ENCODE results near the gene UBA52. TPM values are rescaled to one million over a fixed set of nuclear protein-coding genes. Genes with fewer than 3 reads are reported as not detected.
"Not testable (repeated sequence)": the region's sequence is repeated elsewhere in the genome, so short reads cannot be mapped to it uniquely, and the experiment has no call there.

Gene UBA52
- total RNA-seq, 1 donor: 1,539 TPM

DNA sequence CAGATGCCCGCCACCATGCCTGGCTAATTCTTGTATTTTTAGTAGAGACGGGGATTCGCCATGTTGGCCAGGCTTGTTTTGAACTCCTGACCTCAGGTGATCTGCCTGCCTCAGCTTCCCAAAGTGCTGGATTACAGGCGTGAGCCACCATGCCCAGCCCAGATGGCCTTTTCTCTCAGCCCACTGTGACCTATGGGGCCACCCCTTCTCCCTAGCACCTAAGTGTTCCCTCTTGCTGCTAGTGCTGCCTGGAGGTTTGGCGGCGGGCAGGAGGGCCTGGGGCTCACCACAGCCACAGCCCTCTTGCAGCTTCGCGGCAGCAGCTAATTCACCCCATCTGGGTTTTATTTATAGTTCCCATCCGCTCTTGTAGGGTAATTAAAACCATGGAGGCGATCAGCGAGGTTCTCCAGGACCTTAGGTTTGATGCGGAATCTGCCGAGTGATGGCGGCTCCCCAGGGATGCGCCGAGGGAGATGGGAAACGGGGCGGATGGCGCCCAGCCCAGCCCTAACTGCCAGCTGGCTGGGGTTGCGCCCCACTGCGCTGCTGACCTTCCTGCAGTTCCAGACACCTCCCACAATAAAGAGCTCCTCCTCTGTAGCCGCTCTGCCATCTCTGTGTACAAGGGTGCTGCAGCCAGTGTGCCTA lies 20.2 kb downstream of the UBA52 start:
- no peak for DNase-seq (ENCODE audit: low read depth in 2 of 3, low spot score in 2 of 3)

DNA sequence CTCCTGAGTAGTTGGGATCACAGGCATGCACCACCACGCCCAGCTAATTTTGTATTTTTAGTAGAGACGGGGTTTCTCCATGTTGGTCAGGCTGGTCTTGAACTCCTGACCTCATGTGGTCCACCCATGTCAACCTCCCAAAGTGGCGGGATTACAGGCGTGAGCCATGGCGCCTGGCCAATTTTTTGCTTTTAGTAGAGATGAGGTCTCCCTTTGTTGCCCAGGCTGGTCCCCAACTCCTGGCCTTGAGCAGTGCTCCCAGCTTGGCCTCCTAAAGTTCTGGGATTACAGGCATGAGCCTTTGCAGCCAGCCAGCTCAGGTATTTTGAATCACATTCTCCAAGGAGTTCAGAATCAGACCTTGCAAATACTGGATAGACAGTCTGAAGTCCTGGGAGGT lies 21.1 kb downstream of the UBA52 start:
- DNase-seq (ENCODE audit: low read depth in 2 of 3, low spot score in 2 of 3): not testable (repeated sequence)

DNA sequence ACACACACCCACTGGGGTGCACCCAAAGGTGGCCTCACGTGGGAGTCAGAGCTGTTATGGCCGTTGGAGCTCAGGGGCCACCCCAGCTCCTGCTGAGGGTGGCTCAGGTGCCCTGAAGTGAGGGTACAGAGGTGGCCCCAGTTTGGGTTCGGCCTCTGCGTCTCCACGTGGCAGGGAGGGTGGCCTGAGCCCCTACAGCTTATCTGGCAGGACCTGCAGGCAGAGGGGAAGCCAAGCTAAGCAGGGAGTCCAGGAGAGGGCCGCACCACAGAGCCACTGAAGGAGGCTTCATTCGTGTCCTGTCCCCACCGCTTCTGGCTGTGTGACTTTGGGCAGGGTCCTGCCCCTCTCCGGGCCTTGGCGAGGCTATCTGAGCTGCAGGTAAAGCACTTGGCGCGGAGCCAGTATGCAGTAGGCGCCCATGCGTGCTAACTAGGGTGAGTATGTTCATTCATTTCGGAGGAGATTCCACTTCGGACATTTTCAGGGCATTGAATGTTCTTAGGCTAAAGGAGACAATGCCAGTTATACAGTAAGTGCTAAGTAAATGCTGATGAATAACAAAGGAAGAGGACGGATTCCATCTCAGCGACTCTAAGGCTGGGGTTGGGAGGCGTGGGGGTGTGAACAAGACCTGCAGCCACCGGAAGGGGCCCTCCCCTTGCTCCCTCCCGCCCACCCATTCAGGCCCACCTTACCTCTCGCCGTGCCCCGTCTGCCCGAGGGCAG lies 21.9 kb downstream of the UBA52 start:
- DNase-seq (ENCODE audit: low read depth in 2 of 3, low spot score in 2 of 3): no peak

DNA sequence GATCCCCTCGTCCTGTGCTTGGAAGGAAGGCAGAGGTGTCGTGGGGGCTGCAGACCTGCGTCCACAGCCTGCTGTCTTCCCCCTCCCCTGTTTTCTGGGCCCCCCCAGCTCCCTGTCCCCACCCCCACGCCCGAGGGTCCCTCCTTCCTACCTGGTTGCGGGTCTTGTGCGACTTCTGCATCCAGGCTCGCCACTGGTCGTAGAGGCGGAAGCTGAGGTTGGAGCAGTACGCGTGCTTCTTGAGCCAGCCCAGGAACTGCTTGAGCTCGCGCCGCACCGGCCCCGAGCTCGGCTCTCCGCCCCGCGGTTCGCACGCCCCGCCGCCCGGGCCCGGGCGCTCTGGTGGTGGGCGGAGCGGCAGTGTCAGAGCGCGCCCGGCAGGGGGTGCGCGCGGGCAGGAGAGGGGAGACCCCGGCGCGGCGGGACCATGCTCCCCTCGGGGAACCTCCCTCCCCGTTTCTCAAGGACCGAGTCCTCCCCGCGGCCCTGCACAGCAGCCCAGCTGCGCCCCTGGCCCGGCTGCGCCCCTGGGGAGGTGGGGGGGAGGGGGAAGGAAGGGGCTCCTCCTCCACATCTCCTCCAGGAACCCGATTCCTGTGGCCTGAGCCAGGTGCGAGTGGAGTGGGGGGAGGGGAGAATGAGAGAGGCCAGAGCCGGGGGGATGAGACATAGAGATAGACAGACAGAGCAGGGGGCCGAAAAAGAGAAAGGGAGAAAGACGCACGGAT lies 22.6 kb downstream of the UBA52 start:
- DNase-seq (ENCODE audit: low read depth in 2 of 3, low spot score in 2 of 3): peak; percentile 66 to 84 (median 81)

DNA sequence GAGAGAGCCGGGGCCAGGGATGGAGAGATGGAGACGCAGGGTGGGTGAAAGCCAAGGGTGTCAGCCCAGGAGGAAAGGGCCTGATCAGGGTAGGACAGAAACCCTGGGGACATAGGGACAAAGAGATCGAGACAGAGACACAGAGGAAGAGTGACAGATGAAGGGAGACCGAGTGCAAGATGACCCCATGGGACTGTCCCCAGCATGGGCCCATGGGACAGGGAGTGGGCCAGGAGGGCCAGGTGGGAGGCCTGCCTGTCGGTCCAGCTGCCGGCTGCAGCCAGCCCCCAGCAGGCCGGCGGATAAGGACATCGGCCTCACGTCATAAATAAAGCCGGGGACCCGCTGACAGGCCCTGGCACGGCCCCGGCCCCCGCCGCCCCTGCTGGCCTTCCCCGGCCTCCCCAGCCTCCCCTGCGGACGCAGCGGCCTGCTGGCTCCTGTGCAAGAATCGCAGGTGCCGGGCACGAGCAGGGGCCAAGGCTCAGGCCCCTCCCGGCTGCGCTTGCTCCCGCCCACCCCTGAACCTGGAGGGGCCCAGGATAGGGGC lies 23.2 kb downstream of the UBA52 start:
- no peak for DNase-seq (ENCODE audit: low read depth in 2 of 3, low spot score in 2 of 3)

DNA sequence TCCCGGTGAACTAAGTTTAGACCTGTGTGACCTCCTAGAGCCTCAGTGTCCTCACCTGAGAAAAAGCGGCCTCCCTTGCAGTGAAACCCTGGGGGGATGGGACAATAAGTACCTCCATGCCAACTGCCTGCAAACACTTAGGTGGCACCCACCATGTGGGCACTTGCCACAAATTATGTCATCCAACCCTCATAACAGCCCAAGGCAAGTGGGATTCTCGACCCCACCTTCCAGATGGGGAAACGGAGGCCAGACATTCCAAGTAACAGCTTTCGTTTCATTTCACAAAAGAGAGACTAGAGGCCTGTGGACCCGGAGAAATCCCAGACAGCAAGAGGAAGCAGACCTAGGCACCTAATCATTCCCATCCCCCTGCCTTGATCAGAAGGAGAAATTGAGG lies 23.8 kb downstream of the UBA52 start:
- DNase-seq (ENCODE audit: low read depth in 2 of 3, low spot score in 2 of 3): no peak

DNA sequence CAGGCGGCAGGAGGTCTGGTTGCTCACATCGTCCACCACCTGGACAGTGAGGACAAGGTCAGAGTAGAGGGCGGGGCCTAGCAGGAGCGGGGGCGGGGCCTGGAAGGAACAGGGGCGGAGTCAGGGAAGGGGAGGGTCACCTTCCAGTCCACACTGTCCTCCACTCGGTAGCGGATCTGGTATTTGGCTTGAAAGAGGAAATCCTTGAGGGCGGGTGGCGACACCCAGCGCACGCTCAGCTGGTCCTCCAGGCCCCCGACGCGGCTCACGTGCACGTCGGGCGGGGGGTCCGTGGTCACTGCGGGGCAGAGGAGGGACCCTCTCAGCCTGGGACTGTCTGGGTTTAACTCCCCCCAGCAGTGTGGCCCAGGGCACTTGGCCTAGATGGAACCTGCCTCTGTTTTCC lies 25.1 kb downstream of the UBA52 start:
- peak in 2 of 3 donors; percentile 47 to 56 for DNase-seq (ENCODE audit: low read depth in 2 of 3, low spot score in 2 of 3)

DNA sequence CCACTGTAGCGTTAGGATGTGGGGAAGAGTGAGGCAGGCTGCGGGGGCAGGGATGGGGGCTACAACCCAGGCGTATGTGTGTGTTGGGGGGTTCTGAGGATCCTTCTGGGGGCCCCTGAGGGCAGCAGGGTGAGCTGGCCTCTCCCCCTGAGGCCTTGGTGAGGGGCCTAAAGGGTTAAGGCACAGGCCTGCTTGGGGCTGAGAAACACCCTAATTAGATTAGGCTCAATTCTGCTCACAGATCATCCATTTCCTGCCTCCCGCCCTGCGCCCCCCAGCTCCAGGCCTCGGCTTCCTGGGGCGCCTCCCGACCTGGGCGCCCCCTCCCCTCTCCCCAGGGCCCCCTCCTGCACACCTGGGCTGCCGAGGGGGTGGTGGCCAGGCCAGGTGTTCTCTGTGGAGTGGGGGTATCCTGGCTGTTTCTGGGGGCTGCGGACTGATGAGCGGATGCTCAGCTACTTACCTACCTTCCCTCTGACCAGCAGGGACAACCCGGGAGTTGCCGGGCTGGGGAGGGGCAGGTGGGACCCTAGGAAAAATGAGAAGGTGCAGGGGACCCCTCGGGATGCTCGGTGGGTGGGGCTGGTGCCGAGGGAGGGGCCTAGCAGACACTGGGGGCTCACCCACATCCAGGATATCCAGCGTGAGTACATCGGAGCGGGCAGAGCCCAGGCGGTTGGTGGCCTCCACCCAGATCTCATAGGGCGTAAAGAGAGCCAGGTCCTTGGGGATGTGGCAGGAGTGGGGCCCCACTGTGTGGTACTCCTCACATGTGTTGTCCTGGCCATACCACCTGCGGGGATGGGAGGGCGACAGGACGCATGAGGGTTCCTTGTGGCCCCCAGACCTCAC lies 26.4 kb downstream of the UBA52 start:
- DNase-seq (ENCODE audit: low read depth in 2 of 3, low spot score in 2 of 3): no peak

DNA sequence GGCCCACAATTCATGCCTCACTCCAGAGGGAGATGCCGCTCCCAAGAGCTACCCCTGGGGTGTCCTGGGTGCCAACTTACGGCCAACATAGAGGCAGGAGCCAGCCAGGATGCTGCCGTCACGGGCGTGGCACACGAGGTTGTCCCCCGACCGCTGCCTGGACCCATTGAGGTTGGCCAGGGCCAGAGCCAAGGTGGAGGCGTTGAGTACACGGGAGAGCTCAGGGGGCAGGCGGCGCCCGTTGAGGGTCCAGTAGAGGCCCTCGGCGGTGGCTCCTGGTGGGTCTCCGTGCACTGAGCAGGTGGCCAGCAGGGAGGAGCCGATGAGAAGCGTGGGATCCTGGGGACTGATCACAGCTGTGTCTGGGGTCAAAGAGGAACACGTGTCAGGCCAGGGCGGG lies 27.8 kb downstream of the UBA52 start:
- no peak for DNase-seq (ENCODE audit: low read depth in 2 of 3, low spot score in 2 of 3)

DNA sequence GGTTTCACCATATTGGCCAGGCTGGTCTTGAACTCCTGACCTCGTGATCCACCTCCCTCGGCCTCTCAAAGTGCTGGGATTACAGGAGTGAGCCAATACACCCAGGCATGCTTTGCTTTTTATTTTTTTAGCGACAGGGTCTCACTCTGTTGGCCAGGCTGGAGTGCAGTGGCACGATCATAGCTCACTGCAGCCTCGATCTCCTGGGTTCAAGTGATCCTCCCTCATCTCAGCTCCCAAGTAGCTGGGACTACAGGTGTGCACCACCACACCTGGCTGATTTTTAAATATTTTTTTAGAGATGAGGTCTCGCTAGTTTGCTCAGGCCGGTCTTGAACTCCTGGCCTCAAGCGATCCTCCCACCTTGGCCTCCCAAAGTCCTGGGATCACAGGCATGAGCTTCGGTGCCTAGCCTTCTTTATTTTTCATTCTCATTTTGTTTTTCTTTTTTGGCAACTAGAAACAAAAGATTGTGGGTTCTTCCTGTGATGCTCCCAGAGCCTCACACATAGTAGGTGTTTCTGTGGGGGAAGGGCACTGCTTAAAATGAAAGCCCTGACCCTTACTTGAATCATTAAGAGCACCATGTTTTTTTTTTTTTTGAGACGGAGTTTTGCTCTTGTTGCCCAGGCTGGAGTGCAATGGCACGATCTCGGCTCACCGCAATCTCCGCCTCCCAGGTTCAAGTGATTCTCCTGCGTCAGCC lies 29.2 kb downstream of the UBA52 start:
- DNase-seq (ENCODE audit: low read depth in 2 of 3, low spot score in 2 of 3): not testable (repeated sequence)

DNA sequence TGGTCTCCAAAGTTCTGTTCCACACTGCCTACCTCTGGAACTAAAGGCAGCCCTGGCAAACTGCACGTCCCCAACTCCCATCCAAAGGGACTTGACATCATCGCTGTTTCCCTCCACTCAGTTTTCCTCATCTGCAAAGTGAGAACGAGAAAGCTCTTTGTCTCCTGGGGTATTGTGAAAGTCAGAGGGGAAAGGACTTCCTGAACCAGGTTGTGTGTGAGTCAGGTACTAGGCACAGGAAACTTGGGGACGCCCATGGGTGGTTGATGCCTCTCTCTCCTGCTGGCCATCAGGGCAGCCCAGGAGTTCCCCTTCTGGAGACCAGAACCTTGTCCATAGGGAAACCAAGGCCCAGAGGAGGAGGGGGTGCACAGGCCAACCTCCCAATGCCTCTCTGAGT lies 30.2 kb downstream of the UBA52 start:
- DNase-seq (ENCODE audit: low read depth in 2 of 3, low spot score in 2 of 3): no peak

DNA sequence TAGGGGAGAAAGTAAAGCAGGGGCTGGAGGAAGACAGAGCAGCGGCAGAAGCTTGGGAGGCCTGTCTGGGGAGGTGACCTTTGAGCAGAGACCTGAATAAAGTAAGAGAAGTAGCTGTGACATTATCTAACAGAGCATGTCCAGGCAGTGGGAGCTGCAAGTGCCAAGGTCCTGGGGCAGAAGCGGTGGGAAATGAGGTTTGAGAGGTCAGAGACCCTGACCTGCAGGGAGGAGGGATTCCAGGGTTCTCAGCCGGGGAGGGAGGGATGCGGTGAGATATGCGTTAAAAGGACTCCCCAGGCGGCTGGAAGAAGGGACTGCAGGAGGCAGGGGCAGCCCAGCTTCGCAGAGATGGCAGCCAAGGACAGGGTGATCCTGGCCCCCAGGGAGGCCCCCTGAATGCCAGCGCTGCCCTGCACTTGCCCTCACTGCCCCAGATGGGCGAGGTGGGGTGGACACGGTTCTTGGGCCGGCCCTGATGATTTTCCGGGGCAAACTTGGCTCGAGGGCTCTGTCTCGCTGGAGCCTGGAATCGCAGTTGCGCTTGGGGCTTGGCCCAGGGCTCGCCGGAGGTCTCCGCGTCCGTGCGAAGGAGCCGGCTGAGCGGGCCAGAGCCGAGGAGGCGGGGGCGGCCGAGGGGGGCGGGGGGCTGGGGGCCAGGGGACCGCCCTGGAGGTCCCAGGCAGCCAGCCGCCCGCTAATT lies 31.7 kb downstream of the UBA52 start:
- peak in 1 of 3 donors; percentile 56 for DNase-seq (ENCODE audit: low read depth in 2 of 3, low spot score in 2 of 3)

DNA sequence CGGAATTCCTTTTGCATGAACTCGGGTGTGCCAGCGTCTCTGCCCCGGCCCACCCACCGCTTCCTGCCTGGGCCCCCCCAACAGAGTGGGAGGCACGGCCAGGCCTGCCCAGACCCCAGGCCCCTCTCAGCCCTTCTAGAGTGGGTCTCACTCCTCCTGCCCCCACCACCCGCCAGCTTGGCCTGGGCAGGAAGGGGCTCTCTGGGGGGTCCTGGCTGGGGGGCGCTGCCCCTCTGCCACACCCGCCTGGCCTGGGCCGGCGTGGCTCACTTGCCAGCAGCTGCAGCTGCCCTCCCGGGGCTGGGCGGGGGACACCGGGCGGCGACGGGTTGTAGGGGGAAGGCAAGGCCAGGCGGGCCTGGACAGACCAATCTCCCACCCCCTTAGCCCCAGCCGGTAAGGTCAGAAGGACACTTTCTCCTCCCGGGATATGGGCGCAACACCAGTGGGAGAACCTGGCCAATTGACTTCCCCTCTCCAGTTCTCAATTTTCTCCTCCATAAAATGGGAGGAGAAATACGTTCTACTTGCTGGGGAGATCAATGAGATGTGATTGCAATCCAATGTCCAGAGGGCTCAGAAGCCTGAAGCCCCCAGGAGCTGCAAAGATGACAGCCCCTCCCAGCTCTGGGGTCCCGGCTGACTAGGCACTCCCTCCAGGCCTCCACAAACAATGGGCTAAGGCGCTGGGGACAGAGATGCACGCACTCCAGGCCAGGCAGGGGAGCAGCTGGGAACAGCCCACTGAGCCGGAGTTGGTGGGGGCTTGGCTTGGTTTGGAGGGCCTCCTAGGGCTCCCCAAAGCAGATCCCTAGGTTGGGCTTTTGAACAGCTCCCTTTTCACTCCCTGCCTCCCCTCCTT lies 32.5 kb downstream of the UBA52 start:
- no peak for DNase-seq (ENCODE audit: low read depth in 2 of 3, low spot score in 2 of 3)

DNA sequence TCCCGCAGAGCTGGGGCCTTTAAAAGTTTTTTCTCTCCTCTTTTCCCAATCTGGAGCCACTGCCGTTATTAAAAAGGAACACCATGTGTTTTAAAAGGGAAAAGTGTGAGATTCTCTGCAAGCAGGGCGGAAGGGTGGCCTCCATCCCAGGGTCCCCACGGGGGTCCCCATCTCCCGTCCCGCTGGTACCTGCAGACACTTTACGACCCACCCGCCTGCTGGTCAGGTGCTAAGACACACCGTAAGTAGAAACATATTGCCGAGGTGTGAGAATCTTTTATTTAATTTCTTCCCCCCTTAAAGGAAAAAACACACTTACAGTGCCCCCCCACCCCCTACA lies 33.1 kb downstream of the UBA52 start:
- DNase-seq (ENCODE audit: low read depth in 2 of 3, low spot score in 2 of 3): no peak

DNA sequence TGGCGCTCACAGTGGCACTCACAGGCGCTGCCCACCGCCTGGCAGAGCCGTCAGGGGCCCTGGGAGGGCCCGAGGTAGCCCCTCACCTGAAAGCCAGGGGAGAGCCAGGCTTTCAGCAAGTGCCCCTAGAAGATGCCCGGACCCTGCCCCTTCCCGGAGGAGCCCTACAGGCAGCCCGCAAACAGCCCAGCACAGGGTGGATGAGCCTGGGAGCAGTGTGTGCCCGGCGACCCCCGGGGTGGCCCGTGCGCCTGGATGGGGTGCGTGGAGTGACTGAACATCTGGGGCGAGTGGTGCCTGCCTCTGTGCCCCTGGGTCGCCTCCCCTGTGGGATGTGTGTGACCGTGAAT lies 33.5 kb downstream of the UBA52 start:
- DNase-seq (ENCODE audit: low read depth in 2 of 3, low spot score in 2 of 3): no peak

DNA sequence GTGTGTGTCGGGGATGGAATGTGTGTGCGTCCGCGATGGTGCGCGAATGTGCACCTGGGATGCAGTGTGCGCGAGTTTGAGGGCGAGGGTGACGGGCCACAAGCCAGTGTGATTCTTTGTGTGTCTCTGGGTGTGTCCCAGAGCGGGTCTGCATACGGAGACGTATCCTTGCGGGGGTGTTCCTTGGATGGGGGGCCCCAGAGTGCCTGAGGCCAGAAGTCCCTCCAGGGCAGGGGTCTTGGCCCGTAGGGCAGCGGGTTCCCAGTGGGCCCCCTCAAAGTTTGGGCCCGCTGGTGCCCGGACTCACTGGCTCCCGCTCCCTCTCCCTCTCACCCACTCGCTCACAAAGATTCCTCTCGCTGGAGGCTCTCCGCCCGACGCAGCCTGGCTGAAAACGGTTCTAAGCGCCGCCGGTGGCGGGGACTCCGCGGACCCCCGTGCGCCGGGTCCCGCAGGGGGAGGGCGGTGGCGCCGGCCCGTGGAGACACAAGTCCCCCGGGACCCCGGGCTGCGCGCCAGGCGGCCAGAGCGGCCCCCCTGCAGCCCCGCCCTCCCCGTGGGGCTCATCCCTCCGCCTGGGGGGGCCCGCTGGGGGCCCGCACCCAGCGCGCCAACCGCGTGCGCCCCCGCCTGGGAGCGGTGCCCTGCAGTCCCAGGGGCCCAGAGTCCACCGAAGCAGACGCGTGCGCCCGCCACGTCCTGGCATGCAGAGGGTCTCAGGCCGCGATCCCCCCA lies 34.1 kb downstream of the UBA52 start:
- DNase-seq (ENCODE audit: low read depth in 2 of 3, low spot score in 2 of 3): no peak

DNA sequence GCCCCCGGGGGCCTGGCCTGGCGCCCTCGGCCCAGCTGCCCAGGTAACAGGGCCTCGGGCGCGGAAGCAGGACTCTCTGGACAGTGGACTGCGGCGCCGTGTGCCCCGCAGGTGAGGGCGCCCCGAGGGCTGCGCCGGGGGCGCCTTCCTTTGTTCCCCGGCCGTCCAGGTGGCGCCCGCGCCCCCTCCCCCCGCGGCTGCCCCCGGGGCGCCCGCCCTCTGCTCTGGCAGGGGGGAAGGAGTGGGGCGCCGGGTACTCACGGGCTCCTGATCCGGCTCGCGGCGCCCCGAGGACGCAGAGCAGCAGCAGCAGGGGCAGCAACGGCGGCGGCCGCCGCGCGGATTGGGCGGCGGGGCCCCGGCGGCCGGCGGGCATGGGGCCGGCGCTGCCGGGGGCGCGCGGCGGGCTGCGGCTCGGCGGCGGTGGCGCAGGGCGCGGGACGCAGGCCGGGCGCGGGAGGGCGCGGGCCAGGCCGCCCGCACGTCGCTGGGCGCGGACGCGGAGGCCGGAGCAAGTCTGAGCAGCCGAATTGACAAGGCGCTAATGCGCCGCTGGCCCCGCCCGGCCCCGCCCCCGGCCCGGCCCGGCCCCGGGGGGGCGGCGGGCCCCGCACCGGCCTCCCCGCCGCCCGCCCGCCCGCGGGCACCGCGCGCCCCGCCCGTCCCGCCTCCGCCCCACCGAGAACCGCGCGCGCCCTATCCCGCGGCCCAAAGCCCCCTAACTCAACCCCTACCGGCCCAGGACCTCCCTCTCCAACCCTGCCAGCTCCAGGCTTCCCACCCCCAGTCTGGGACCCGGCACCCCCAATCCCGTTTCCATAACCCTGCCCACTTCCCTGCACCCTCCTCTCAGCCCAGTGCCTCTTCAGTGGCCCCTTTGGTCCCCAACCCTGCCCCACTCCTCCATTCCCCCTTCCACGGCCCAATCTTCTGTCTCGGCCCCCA lies 34.9 kb downstream of the UBA52 start, which contains the start of gene CRLF1:
TSS of gene CRLF1 (minus strand) at position 519 of the 945 bp plus-strand sequence. CDS start at position 376, 143 bp downstream.
- DNase-seq (ENCODE audit: low read depth in 2 of 3, low spot score in 2 of 3): no peak

All from hematopoietic multipotent progenitor cell (in vitro differentiated cells).